IMR-90 (cell line): Measurements from ENCODE around the gene FMN1.

Source experiments
- CHD1 ChIP-seq: IDR thresholded peaks from 2 replicates; pipeline ENCODE4 v1.6.1; 2012; ENCODE audit warnings: low read depth, low read length, improper control_type of control experiment
- CTCF ChIP-seq: conservative IDR thresholded peaks from 2 replicates; pipeline ENCODE4 v1.5.1; 2012; ENCODE audit warnings: mild to moderate bottlenecking, low read depth, low read length, improper control_type of control experiment
- MAFK ChIP-seq: IDR thresholded peaks from 2 replicates; pipeline ENCODE4 v1.6.1; 2012; ENCODE audit warnings: low read depth, low read length, improper control_type of control experiment
- MXI1 ChIP-seq: IDR thresholded peaks from 2 replicates; pipeline ENCODE4 v1.6.1; 2012; ENCODE audit warnings: low read depth, mild to moderate bottlenecking, low read length, moderate library complexity, borderline replicate concordance
- NFE2L2 ChIP-seq: fragments of 150-350 bp; IDR thresholded peaks from 2 replicates; pipeline ENCODE4 v1.6.1; 2016; ENCODE audit warnings: low read depth, mild to moderate bottlenecking, low read length
- POLR2A ChIP-seq: IDR thresholded peaks from 2 replicates; pipeline ENCODE4 v1.6.1; 2012; ENCODE audit warnings: mild to moderate bottlenecking, low read depth, low read length
- RAD21 ChIP-seq: IDR thresholded peaks from 2 replicates; pipeline ENCODE4 v1.6.1; 2012; ENCODE audit warnings: low read length, improper control_type of control experiment
- RCOR1 ChIP-seq: IDR thresholded peaks from 2 replicates; pipeline ENCODE4 v1.6.1; 2012; ENCODE audit warnings: mild to moderate bottlenecking, low read length, improper control_type of control experiment; ENCODE audit not compliant: insufficient replicate concordance
- RFX5 ChIP-seq: IDR thresholded peaks from 2 replicates; pipeline ENCODE4 v1.8.0; 2012; ENCODE audit warnings: low read depth, mild to moderate bottlenecking, low read length, moderate library complexity
- SMC3 ChIP-seq: fragments of 150-350 bp; IDR thresholded peaks from 2 replicates; pipeline ENCODE4 v1.6.1; 2016; ENCODE audit warnings: low read depth, mild to moderate bottlenecking, antibody characterized with exemption, low read length, moderate library complexity
- USF2 ChIP-seq: fragments of 150-350 bp; IDR thresholded peaks from 2 replicates; pipeline ENCODE4 v1.6.1; 2017; ENCODE audit warnings: mild to moderate bottlenecking, antibody characterized with exemption, low read length, low read depth

- TF ChIP-seq RAD21 (no peak), CTCF (no peak), POLR2A (no peak), NFE2L2 (no peak), USF2 (no peak), MAFK (no peak), RFX5 (no peak), RCOR1 (no peak), MXI1 (no peak), CHD1 (no peak), SMC3 (no peak)
These were observed 437.1 kb downstream of the FMN1 start for GRCh38 chr15:32757426-32757825.
